HG03139 (cell line): ENCODE results near the gene WHRN.

ENCODE experiments used
- ATAC-seq: cut with Tn5 transposase; IDR thresholded peaks from one replicate; pipeline ENCODE4 v1.9.1; 2021; ENCODE audit not compliant: unreplicated experiment

Gene WHRN

DNA sequence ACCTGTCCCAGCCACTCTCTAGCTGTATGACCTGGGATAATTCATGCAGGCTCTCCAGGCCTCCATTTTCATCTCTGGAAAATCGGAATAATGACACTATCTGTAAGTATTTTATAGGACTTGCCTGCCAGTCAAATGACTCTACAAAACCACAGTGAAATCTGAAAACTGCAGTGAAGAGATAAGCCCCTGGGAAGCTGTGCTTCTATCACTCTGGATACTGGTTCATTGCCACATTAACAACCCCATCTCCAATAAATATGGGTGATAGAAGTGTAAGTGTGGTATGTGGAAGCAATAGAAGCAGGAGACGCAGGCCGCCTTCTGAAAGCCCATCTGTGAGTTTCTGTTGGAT lies 31.8 kb downstream of the WHRN start:
- no peak for ATAC-seq

DNA sequence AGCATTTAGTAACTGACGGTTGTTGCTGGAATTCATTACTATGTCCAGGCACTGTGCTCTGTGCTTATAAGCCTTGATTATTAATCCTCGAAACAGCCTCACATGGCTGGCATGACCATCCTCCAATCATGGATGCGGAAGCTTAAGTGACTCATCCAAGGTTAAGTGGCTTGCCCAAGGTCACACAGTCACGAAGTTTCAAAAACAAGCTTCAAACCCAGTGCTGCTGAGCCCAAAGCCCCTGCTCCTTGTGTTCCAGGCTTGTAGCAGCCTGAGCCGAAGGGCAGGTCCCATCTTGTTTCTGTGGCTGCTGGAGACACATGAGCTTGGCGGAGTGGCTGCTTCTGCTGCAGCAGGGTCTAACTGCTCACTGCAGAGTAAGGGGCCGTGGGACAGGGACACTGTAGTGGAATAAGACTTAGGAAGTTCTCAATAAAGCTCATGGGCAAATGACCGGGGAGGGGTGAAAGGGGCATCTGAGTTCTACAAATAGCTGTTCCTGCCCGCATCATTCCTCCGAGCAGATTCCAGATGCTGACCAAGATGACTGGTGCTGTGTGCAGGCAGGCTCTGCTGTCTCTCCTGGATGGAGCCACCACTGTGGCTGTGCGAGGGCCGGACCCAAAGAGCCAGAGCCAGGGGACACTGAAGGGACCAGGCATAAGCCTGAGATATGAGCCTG lies 32.4 kb downstream of the WHRN start:
- ATAC-seq: no peak

DNA sequence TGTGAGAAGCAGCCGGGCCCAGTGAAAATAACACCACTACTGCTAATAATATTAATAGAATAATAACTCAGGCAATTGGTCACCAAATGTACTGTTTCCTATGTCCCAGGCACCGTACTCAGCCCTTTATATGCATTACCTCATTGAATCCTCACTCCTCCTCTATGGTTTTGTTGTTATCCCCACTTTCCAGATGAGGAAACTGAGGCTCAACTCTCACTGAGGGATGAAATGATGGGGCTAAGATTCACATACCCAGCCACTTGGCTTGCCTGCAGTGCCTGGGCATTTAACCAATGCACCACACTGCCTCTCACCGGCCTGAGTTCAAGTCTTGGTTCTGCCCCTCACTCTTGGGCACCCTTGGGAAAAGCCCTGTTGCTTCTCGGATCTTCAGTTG lies 34.1 kb downstream of the WHRN start:
- ATAC-seq: no peak

DNA sequence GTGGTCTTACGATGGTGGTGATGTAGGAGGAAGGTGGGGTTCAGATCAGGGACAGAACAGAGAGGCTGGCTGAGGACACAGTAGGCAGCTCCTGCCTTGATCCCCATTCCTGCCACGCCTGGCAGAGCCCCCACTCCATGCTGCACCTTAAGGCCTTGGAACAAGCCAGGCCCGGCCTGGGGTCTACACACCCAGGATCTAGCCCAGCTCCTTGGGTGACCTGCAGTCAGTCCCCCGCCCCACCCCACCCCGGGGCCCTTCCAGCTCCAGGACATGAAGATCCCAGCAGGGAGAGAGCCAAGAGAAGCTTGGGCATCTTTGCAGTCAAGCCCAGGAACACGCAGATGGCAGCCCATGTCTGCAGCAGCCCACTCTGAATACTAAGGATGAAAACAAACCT lies 34.7 kb downstream of the WHRN start:
- ATAC-seq: no peak

DNA sequence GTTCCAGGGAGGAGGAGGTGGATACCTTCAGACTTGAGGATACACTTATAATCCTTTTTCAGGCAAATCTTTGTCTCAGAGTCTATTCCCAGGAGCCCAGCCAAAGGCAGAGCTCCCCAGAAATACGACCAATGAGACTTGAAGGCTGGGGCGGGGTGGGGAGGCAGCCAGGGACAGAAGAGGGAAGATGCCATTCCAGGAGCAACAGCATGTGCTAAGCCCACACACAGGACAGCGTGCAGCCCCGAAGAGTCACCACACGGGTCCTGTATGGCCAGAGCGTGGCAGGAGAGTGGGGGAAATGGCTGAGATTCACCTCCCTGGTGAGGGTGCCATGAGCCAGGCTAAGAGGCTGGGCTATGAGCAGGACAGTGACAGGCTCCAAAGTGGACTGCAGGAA lies 35.2 kb downstream of the WHRN start:
- ATAC-seq: no peak

DNA sequence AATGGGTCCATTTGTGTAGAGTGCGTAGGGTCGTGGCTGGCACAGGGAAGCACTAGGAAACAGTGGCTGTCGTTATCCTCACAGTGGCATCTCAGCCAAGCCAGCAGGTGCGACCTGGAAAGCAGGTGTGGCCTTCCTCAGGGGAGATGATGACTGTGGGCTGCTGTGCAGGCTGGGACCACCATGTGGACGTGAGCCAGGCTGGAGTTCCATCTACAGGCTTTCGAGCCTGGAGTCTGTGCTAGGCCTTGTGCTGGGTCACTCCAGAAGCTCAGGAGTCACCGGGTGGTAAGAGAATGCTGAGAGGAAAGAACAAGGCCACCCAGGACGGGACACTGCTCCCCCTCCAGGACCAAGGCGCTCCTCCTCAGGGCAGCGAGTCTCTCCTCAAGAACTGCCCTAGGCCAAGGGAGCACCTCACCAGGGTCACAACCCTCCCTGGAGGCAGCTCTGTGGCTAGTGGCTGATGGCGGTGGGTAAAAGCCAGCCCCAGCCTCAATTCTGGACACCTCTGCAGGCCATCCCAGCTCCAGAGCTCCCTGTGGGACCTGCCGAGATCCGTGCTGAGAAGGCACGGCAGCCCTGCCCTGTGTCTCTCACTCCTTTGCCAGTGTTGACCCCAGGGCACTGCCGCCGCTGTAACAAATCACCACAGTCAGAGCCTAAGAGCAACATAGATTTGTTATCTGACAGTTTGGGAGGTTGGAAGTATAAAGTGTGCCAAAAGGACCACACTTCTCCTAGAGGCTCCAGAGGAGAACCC lies 36.0 kb downstream of the WHRN start:
- ATAC-seq: no peak

DNA sequence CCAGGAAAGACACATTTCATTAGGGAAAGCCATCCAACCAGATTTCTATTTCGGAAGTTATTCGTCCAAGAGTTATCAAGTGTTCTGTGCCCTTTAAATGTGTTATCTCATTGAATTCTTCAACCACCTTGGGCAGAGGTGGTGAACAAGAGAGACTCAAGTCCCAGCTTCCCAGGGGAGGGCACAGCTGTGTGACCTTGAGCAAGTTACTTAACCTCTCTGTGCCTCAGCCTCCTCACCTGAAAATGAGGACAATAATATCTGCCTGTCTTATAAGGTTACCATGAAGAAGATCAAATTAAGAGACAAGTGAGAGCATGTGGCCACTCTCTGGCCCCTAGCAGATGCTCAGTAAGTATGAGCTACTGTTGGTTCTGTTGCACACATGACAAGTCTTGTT lies 37.4 kb downstream of the WHRN start:
- ATAC-seq: no peak

DNA sequence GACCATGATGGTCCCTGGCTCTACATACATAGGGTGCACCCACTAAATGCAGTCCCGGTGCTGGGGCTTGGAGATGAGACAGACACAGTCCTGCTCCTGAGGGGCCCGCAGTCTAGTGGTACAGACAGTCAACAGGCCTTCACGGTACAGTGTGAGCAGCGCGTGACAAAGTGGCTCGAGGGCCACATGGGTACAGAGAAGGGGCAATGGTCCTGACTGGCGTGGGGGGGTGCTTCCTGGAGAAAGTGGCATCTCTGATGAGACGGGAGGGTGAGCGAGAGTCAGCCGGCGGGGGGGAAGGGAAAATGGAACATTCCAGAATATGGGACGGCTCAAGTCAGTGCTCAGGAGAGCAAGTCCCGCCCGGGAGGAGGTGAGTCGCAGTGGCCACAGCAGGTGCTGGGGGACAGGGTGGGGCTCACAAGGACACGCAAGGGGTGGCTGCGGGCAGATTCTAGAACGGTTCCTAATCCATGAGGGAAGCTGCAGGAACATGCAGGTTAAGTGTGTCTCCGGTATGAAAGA lies 38.0 kb downstream of the WHRN start:
- no peak for ATAC-seq

DNA sequence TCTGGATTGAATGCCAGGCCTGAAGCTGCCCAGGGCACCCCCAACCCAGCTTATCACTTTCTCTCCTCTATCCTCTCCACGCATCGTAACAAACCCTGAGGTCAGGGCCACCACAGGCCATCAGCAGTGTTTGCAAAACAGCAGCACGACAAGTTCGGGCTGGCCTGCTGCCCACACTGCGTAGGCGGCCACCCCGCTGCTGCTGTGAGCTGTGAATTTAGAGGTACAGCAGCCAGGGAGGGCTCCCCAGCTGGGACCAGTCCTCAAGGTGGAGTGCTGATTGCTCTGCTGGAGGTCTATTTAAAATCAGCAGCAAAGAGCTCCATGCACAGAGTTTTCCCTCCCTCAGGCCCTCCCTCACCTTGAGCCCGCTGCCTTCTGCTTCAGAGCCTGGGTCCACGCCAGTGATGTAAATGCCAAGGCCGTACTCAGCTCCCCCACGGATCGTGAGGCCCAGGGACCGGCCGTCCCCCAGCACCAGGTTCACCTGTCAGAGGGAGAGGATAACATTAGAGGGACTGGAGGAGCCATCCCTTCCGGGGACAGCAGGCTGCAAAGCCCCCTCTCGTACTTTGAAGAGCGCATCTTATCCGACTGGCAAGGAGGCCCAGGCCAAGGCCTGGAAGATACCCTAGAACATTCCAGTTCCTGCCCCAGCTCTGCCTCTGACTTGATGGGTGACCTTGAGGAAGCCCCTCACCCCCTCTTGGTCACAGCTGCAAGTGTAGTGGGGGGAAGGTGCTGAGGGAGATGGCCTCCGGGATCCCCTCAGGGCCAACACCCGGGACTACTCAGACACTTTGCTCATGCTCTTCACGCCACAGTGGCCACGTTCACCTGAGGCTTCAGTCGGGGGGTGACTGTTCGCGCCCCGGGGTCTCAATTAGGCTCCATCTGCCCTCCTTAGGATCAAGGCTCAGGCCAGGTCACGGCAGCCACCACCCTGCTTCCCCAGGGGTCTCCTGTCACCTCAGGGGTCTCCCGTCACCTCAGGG lies 39.1 kb downstream of the WHRN start:
- no peak for ATAC-seq

DNA sequence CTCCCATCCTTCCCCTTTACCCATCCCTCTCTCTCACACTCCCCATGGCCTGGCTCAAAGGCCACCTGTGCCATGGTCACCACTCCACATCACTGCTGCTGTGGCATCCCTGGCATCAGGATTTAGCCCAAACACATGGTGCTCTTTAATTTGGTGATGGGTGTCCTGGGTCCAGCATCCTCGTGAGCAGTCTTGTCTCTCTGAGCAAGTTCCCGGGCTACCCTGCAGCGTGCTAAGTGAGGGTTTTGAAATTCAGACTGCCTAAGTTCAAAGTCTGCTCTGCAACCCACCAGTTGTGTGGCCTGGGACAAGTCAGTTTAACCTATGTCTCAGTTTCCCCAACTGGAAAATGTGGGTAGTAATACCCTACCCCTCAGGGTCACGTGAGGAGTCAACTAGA lies 39.9 kb downstream of the WHRN start:
- no peak for ATAC-seq

DNA sequence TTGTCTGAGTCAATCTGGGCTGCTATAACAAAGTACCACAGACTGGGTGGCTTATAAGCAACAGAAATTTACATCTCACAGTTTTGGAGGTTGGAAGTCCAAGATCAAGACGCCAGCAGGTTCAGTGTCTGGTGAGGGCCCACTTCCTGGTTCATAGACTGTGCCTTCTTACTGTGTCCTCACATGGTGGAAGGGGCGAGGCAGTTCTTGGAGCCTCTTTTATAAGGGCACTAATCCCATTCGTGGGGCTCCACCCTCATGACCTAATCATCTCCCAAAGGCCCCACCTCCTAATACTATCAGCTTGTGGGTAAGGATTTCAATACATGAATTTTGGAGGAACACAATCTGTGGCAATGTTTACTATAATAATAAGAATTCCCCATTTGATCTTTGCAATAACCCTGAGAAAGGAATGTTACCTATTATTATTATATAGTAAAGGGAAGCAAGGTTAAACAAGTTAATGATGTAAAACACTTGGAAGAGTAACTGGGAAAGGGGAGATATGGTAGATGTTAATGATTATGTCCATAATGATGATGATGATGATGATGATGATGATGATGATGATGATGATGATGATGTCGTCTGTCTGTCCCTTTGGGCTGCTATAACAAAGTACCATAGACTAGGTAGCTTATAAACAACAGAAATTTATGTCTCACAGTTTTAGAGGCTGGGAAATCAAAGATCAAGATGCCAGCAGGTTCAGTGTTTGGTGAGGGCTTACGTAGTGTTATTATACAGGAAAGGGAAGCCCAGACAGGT lies 40.8 kb downstream of the WHRN start:
- no peak for ATAC-seq

DNA sequence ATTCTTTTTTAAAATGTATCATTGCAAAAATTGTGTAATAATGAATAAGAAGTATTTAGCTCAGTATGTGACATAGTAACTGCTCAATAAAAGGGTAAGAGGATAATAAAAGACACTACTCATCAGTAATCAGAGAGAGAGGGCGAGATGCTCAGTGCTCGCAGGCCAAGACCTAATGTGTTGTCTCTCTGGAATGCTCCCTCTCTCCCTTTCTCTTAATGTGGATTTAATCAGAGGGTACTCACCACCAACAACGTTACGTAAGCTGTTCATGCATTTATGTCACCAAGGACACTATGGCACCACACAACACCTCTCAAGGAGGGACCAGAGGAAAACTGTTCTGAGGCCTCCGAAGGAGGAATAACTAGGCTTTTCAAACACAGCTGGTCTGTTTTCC lies 42.5 kb downstream of the WHRN start:
- no peak for ATAC-seq

DNA sequence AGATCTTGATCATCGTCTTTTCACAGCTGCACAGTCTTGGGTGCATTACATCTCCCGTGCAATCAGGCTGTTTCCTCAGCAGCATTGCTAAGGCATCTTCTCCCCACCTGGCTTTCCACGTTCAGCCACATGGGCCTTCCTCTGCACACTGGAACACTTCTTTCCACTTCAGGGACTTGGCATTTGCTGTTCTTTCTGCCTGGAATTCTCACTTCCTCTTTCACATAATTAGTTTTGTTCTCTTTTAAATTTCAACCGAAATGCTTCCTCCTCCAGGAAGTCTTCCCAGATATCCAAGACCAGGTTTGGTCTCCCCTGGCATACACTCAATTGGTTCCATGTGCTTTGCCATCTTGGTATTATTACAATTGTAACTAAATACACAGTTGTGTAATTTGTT lies 43.8 kb downstream of the WHRN start:
- ATAC-seq: no peak

DNA sequence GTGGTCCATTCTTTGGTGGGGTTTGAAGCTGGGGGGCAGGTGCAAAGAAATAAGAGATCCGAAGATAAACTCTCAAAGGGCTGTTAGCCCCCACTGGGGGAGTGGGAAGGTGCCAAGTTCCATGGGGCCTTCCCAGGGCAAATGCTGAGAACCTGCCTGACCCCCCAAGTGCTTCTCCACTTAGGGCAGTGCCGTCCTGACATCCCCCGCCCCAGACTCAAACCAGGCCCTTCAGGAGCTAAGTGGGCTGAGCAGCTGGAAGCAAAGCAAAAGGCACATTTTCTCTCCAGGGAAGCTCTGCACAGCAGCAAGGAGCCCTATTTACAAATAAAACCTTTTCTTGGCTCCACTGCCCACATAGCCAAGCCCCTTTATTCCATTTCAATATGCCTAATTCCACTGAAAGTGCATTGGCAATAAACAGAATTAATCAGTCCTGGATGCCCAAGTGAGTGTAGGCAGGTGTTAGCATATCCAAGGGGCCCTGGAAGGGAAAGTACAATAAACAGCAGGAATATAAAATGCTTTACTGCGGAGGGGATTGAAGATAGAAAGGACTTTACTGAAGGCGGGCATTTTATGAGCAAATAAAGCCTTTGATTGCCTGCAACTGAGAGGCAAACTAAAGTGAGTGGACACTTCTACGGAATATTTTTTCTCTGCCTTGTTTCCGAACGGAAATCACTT lies 44.6 kb downstream of the WHRN start:
- no peak for ATAC-seq

DNA sequence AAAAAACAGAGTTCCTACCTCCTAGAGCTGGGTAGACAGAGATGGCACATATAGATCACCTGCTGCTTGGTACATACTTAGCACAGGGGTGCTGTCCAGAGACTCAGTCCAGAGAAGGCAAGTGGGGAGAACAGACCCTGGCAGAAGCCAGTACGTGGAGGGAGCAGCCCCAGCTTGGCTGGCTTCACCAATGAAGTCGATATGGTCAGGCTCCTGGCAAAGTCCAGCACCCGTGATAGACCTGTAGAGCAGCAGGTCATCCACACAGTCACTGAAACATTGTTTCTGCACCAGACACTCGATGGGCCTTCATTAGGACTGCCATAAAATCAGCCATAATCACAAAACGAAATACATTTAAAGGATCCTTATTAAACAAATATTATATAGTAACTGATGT lies 45.8 kb downstream of the WHRN start:
- ATAC-seq: no peak

DNA sequence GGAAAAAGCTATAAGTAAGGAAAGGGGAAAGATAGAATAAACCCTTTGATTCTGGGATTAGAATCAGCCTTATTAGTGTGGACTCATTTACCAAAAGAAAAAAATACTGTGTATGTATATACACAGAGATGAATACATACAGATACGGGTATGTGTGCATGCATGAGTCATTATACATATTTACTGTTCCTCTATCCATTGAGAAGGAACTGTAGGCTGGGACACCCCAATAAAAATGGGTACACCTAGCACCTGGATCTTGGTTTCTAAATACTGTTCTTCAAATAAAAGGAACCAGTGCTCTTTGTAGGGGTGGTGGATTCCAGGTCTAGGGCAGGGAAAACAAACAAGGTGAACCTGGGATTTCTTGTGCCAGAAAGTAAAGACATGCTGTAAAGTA lies 48.3 kb downstream of the WHRN start:
- no peak for ATAC-seq

DNA sequence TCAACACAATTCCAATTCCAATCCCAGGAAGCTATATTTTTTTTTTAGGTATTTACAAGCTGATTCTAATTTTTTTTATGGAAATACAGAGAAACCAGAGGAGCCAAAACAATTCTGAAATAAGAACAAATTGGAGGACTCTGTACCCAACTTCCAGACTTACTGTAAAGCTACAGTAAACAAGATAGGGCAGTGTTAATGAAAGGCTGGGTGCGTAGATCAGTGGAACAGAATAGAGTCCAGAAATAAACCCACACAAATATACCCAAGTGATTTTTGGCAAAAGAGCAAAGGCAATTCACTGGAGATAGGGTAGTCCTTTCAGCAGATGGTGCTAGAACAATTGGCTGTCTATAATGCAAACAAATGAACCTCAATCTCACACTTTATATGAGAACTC lies 50.6 kb downstream of the WHRN start:
- ATAC-seq: no peak

DNA sequence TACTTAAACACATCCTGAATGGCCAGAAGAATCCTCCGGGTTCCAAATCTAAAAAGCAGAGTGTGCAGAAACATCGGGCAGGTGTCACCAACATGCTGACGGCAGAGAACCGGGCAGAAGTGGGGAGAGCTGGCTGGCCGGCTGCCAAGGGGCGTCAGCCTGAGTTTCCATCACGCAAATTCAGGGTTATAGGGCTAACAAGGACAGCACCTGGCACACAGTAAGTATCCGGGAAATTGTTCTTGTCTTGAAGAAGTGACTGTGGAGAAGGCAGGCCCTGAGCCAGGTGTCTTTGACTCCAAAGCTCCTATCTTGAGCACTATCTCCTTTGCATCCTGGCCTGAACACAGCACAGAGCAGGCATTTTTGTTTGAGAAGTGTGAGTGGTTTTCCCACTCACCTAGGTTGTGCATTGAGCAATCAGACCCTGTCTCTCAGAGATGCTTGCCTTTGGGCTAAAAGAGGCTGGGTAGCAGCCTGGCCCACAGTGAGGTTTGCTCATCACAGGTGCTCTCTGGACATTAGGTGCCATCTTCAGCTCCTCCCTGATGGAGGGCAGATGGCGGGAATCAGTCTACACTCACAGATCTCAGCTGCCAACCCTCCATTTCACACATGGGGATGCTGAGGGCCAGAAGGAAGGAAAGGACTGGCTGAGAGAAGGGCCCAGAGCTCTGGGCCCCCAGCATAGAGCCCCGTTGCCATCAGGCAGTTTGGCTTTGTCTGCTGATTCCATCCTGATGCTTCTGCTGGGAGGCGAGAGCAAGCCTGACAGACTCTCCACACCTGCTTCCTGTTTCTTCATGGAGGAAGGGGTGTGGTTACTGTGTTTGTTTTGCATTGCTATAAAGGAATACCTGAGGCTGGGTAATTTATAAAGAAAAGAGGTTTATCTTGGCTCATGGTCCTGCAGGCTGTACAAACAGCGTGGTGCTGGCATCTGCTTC lies 52.8 kb downstream of the WHRN start:
- no peak for ATAC-seq

DNA sequence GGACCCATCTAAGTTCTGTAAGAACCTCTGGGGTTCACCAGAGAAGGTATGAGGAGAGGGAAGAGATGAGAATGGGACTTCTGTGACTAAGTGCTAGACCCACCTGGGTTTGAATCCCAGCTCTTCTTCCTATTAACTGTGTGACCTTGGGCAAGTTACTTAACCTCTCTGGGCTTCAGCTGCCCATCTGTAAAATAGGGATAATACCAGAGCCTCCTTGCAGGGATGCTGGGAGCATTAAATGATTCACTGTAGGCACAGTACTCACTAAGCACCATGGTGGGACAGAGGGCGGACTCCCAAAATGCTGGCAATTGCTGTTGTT lies 53.6 kb downstream of the WHRN start:
- ATAC-seq: no peak
